HG03442 (cell line): ENCODE results near the gene CIAO2A.
"Not testable (repeated sequence)": the region's sequence is repeated elsewhere in the genome, so short reads cannot be mapped to it uniquely, and the experiment has no call there.

Experiments used
- ATAC-seq: cut with Tn5 transposase; IDR thresholded peaks from one replicate; pipeline ENCODE4 v1.9.1; 2021; ENCODE audit warnings: mild to moderate bottlenecking, moderate library complexity; ENCODE audit not compliant: unreplicated experiment

Gene CIAO2A

DNA sequence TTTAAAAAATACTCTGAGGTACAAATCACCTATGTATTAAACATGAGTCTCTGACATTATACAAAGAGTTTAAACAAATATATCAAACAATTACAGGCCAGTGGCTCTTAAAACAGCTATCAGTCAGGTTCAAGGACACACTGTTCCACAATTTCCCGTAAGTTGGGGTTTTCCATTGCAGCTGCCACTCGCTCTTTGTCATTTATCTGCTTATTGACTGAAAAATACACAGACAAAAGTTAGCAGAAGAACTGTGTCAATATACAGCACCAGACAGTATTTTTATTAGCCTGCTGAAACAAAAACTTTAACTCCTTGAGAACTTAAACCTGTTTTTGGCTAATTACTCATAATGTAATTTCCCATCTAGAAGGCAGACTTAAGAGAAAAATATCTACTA, 20.8 kb downstream of the CIAO2A start:
- ATAC-seq = no peak

- no peak for ATAC-seq
Observed at GRCh38 chr15:64071931-64072765, 21.5 kb downstream of the CIAO2A start.

DNA sequence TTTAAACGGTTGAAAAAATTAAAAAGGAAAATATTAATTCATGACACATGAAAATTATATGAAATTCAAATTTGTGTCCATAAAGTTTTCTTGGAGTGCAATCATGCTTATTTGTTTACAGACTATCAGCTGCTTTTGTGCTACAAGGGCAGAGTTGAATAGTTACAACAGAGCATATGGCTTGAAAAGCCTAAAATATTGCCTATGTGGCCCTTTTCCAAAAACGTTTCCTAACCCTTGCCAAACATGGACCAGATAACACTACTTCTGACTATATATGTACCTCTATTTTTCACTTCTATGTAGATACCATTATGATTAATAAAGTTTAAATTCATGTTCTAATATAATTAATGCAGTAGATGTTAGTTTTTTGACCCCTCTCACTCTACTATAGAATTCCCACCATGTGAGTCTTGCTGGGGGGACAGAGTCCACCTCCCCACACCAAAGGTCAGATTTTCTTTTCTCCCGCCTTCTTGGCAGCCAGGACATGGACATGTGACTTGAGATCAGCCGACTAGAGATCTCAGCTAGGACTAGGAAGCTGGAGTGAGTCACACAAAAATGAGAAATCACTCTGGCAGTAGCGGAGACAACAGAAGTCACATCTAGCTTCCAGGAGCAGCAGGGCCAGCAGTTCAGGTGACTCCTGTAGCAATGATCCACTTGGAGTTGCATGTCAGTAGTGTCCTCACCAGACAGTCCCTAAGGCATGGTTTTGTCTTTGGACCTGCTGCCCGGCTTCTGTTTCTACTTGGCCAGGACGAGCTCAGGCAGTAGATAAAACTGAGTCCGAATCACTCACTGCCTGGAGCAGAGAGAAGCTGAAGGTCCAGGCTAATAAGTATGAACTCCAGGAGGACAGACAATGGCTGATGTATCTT, 22.4 kb downstream of the CIAO2A start:
- ATAC-seq = no peak

- no peak for ATAC-seq
Observed at GRCh38 chr15:64070106-64070505, 23.5 kb downstream of the CIAO2A start.

DNA sequence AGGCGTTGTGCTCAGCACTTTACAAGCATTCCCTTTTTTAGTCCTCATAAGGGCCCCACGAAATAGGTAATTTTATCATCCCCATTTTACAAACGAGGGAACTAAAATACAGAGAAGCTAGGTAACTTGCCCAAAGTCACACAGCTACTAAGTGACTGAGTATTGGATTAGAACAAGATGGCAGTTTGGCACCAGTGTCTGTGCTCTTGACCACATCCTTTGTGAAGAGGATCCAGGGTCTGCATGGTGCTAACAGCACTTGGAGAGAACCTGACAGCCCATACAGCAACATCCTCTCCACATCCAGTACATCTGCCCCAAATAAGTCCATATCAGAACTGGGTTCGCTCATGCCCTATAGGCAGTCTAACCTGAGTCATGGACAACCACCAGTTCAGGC, 25.5 kb downstream of the CIAO2A start:
- no peak for ATAC-seq

DNA sequence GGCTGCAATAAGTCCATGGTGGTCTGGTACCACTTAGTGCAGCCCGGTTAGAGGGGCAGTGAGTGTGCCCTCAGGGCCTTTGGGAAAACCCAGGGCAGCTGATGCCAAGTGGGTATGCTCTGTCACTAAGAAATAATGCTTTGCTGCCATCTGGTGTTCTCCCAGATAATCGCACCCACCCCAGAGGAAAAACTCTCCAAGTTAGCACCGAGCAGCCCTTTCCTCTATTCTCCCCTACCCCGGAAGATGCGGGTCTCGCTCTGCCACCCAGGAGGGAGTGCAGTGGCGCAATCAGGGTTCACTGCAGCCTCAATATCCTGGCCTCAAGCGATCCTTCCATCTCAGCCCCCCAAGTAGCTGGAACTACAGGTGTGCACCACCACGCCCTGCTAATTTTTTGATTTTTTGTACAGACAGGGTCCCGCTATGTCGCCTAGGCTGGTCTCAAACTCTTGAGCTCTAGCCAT, 26.0 kb downstream of the CIAO2A start:
- no peak for ATAC-seq

- ATAC-seq = no peak
Observed at GRCh38 chr15:64066451-64066850, 27.2 kb downstream of the CIAO2A start.

DNA sequence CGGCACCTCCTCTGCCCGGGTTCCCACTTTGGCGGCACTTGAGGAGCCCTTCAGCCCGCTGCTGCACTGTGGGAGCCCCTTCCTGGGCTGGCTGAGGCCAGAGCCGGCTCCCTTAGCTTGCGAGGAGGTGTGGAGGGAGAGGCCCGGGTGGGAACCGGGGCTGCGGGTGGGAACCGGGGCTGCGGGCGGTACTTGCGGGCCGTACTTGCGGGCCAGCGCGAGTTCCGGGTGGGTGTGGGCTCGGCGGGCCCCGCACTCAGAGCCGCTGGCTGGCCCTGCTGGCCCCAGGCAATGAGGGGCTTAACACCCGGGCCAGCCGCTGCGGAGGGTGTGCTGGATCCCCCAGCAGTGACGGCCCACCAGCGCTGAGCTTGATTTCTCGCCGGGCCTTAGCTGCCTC, 32.9 kb downstream of the CIAO2A start:
- no peak for ATAC-seq

DNA sequence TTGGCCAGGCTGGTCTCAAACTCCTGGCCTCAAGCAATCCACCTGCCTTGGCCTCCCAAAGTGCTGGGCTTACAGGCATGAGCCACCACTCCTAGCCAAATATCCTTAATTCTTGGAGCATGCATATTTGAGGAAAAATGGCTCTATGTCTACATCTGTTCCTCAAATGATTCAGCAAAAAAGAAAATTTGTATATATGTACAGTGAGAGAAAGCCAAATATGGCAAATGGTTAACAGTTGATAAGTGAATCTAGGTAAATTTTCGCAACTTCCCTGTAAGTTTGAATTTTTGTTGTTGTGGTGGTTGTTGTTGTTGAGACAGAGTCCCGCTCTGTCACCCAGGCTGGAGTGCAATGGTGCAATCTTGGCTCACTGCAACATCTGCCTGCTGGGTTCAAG, 34.5 kb downstream of the CIAO2A start:
- ATAC-seq = not testable (repeated sequence)

GRCh38 chr15:64058279-64058678, 35.4 kb downstream of the CIAO2A start:
- ATAC-seq = no peak

GRCh38 chr15:64053674-64054073, 40.0 kb downstream of the CIAO2A start:
- not testable (repeated sequence) for ATAC-seq

- ATAC-seq = no peak
Observed at GRCh38 chr15:64052925-64053491, 40.6 kb downstream of the CIAO2A start.

- no peak for ATAC-seq
Observed at GRCh38 chr15:64051407-64052259, 42.0 kb downstream of the CIAO2A start.

- no peak for ATAC-seq
Observed at GRCh38 chr15:64051093-64051402, 42.6 kb downstream of the CIAO2A start.

- no peak for ATAC-seq
Observed at GRCh38 chr15:64050281-64051092, 43.2 kb downstream of the CIAO2A start.

- ATAC-seq = no peak
Observed at GRCh38 chr15:64048781-64049460, 44.7 kb downstream of the CIAO2A start.

DNA sequence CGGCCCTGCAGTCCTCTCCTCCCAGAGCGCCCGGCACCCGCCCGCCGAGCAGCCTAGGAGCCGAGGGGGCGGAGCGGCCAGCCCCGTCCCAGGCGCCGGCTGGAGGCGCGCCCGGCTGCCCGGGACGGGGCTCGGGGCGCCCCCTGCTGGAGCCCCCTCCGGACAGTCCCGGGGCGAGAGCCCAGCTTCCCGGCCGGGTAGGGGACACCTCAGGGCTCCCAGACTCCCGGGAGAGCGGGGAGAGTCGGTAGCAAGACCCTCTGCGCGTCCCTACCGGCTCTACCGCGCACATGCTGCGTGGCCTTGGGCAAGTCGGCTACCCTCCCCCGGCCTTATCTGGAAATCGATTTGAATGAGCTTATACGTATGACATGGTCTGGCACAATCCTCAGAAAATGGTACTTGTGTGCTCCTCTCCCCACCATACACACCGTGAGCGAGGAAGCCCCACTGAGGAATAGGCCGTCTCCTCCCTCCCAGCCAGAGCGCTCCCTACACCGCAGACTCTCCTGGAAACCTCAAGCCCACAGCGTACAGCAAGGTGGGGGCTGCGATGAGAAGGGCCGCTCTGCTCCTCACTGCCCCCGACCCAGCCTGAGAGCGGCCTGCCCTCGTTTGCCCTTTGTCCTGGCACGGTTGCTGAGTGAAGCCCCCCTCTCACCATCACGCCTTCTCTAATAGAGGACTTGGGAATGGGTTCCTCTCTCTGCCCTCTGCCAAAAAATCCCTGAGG, 47.1 kb downstream of the CIAO2A start, which contains the start of gene DAPK2:
TSS of gene DAPK2 (minus strand) at position 65 of the 733 bp plus-strand sequence. CDS start 6,224 bp downstream, outside the sequence.
- peak; percentile 66 for ATAC-seq

GRCh38 chr15:64045774-64046420, 47.7 kb downstream of the CIAO2A start:
- ATAC-seq = peak; percentile 14
